GM19035 (cell line): ENCODE measurements around the gene TENT4A.
"Not testable (repeated sequence)": the region's sequence is repeated elsewhere in the genome, so short reads cannot be mapped to it uniquely, and the experiment has no call there.

Experiments used
- ATAC-seq: cut with Tn5 transposase; IDR thresholded peaks from one replicate; pipeline ENCODE4 v1.9.1; 2021; ENCODE audit not compliant: unreplicated experiment

Gene TENT4A

DNA sequence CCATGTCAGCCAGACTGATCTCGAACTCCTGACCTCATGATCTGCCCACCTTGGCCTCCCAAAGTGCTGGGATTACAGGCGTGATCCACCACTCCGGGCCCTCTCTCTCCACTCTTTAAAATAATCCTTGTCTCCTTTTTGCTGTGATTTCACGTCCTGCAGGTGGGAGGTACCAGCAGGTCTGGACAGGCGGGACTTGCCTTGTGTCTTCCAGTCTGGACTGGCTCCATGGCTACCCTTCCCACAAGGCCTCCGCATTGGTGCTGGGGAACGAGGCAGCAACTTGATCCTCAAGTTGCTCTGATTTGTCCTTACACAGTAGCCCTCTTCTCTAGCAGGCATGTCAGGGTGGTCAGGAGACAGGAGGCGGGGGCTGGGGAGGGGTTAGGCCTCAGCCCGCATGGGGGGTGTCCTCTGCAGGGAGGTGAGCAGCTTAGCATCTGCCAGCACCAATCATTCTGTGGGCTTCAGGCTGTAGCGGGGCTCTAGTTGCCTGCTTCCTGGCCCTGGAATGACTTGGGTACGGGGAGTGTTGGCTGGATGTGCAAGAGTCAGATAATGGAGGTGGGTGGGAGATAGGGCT lies 54.3 kb downstream of the TENT4A start:
- no peak for ATAC-seq

DNA sequence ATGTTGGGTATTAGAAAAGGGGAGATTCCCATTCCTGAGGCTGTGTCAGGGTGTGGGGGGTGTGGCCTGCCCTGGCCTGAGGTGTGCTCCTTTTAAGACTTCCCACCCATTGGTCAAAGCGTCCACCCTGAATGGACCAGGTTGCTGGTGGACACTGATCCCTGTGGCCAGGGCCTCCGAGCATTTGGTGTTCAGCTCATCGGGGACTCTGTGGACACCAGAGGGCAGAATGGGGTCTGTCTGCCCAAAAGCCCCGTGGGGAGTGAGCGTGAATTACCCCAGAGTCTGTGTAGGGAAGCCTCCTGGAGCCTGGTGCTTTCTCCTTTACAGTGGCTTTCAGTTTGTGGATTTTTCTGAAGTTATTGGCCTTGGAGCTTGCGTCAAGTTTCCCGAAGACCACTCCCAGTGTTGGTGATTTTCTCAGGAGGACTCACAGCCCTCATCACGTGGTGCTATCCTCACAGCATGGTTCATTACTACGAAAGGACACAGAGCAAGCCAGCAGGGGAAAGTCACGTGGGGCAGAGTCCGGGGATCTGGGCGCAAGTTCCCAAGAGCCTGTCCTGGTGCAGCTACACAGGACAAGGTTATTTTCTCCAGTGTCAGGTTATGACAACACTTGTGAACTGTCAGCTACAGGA lies 55.5 kb downstream of the TENT4A start:
- ATAC-seq, result no peak

DNA sequence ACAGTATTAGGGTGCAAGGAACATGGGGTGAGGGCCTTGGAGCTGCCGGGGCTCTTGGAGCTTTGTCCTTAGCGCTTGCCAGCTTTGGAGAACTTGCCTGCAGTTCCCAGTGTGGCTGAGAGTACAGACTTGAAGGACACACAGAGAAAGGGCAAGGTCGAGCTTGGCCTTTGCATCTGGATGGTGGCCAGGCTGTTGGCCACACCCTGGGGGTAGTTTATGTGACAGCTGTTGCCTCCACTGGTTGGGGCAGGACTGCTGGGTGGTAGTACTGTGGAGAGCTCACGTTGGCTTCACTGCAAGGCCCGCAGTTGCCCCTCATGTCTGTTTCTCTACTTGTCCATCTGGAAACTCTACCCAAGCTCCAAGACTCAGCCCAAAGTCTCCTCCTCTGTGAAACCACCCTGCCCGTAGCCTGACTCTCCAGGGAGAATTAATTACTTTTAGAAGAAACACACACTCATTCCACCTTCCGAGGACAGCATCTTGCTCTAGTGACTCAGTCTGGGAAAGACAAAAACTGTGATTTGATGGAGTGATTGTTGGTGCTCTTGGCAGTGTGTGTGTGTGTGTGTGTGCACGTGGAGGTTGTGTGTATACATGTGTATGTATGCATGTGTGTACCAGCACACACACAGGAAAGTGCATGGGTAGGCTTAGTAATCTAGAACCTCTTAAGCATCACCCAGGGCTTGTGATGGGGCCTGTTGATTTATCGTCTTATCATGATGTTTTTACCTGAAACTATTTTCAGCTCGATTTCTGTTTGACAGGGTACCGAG lies 57.8 kb downstream of the TENT4A start:
- ATAC-seq, result no peak

DNA sequence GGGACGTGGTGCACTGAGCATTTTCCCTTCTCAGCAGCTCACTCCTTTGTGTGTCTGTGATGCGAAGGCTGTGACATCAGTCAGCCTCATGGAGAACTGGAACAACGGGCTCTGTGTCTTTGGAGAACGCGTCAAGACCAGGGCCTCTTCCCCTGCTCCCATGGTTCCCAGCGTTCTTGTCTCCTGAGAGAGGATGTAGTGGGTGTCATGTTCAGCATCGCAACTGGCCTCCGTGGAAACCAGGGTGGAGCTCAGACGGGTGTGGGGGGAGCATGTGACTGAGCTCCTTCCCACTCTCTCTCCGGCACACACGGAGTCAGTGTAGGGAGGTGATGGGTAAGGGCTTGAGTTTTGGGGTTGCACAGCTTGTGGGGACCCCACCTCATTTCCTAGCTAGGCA lies 59.7 kb downstream of the TENT4A start:
- ATAC-seq, result no peak

- no peak for ATAC-seq
Measured at GRCh38 chr5:6773342-6774035, 60.3 kb downstream of the TENT4A start.

DNA sequence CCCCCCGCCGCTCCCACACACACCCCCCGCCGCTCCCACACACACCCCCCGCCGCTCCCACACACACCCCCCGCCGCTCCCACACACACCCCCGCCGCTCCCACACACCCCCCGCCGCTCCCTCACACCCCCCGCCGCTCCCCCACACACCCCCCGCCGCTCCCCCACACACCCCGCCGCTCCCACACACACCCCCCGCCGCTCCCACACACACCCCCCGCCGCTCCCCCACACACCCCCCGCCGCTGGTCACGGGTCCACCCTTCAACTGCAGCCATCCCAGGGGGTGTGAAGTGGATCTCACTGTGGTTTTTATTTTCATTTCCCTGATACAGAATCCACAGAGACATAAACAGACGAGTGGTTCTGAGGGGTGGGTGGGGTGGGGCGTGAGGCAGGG lies 61.0 kb downstream of the TENT4A start:
- not testable (repeated sequence) for ATAC-seq

- no peak for ATAC-seq
Measured at GRCh38 chr5:6774721-6775204, 61.5 kb downstream of the TENT4A start.

- no peak for ATAC-seq
Measured at GRCh38 chr5:6775571-6775970, 62.3 kb downstream of the TENT4A start.

- ATAC-seq, result peak; percentile 75
Measured at GRCh38 chr5:6780802-6781391, 67.7 kb downstream of the TENT4A start.

- no peak for ATAC-seq
Measured at GRCh38 chr5:6781716-6782115, 68.5 kb downstream of the TENT4A start.

GRCh38 chr5:6783787-6784186 lies 70.6 kb downstream of the TENT4A start:
- ATAC-seq, result no peak

- ATAC-seq, result no peak
Measured at GRCh38 chr5:6784481-6784880, 71.2 kb downstream of the TENT4A start.

- no peak for ATAC-seq
Measured at GRCh38 chr5:6785161-6785860, 72.1 kb downstream of the TENT4A start.

DNA sequence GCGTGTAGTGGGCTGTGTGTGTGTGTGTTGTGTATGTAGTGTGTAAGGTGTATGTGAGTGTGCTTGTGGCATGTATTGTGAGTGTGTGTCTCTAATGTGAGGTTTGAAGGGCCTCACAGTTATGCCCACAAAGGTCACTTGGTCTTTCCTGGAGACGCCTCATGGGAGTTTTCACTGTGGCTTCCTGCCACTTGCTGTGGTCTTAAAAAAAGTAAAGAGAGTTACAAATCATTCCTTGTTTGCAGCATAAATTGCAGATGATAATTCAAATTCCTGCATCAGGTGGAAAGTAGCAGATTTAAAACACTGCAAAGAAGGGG lies 72.6 kb downstream of the TENT4A start:
- no peak for ATAC-seq

DNA sequence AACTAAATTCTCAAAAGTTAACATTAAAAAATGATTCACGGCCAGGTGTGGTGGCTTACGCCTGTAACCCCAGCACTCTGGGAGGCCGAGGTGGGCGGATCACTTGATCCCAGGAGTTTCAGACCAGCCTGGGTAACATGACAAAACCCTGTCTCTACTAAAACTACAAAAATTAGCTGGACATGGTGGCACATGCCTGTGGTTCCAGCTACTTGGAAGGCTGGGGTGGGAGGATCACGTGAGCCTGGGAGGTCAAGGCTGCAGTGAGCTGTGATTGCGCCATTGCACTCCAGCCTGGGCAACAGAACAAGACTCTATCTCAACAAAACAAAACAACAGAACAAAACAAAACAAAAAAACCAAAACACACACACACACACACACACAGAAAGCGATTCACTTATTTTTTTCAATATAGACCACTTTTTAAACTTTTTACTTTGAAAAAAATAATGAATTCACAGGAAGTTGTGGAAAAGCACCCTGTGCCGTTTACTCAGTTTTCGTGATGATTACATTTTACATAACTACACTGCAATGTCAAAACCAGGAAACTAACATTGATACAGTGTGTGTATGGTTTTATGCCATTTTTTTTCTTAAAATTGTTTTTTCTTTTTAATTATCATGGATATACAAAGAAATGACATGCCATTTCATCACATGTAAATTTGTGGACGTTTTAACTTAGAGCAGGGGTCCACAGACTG lies 73.7 kb downstream of the TENT4A start:
- no peak for ATAC-seq

- no peak for ATAC-seq
Measured at GRCh38 chr5:6787941-6788340, 74.7 kb downstream of the TENT4A start.

GRCh38 chr5:6788439-6788838 lies 75.2 kb downstream of the TENT4A start:
- ATAC-seq, result no peak

DNA sequence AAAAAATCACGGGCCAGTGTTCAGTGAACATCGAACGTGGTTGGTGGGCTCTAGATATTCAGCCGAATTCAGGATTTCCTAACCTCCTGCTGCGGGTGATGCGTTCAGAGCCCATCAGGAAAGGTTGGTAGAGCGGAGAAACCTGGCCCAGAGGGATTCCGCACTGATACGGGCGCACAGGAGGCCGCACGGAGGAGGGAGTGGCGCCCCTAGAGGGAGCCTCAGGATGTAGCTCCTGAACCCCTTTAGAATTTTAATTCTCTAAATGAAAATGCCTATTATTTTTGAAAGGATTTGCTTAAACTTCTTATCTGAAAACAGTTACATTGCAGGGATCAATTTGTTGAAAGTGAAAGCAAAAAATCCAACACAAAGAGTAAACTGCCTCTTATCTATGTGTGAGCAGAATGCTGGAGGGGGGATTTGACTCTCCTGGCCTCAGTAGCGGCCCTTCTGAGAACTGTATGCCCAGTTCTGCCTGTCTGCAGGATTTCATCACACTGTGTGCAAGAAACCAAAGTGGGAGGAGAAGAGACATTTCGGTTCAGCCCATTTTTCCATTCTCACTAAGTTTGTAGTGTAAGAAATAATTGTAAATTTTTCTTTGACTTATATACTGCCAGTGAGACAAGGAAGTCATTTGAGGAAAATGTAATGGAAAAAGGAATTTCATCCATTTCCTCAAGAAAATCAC lies 75.9 kb downstream of the TENT4A start:
- no peak for ATAC-seq

GRCh38 chr5:6790346-6790865 lies 77.2 kb downstream of the TENT4A start:
- ATAC-seq, result no peak
